MM.1S (cell line): Measurements from ENCODE around the gene UBE2Q1.

Experiments used
- DNase-seq: peaks from one replicate; pipeline ENCODE4 v3.0.0-alpha.2; 2015
- H2AFZ ChIP-seq: fragments of 300-600 bp; sonication (generic); 2 replicates; pipeline ENCODE4 v1.6.0; 2016; ENCODE audit warnings: antibody characterized with exemption, low read length
- H3F3A ChIP-seq: fragments of 300-600 bp; sonication (generic); 2 replicates; pipeline ENCODE4 v1.6.1; 2016; ENCODE audit warnings: mild to moderate bottlenecking, antibody characterized with exemption, low read length, moderate library complexity, mixed read lengths; ENCODE audit not compliant: insufficient read depth
- H3K27ac ChIP-seq: fragments of 300-600 bp; sonication (generic); 2 replicates; pipeline ENCODE4 v1.5.1; 2016; ENCODE audit warnings: mild to moderate bottlenecking, low read length
- H3K27me3 ChIP-seq: fragments of 300-600 bp; sonication (generic); replicated peaks from 2 replicates; pipeline ENCODE4 v1.6.0; 2016; ENCODE audit warnings: low read length; ENCODE audit not compliant: insufficient read depth
- H3K36me3 ChIP-seq: fragments of 300-600 bp; sonication (generic); replicated peaks from 2 replicates; pipeline ENCODE4 v1.6.1; 2016; ENCODE audit warnings: mild to moderate bottlenecking, low read length, mixed read lengths; ENCODE audit not compliant: insufficient read depth
- H3K4me1 ChIP-seq: fragments of 300-600 bp; sonication (generic); 2 replicates; pipeline ENCODE4 v1.6.1; 2016; ENCODE audit warnings: low read length, mixed read lengths
- H3K4me2 ChIP-seq: fragments of 300-600 bp; sonication (generic); 2 replicates; pipeline ENCODE4 v1.6.0; 2016; ENCODE audit warnings: low read depth, low read length
- H3K4me3 ChIP-seq: fragments of 300-600 bp; sonication (generic); 2 replicates; pipeline ENCODE4 v1.5.1; 2016; ENCODE audit warnings: low read length, mixed read lengths
- H3K79me2 ChIP-seq: fragments of 300-600 bp; sonication (generic); 2 replicates; pipeline ENCODE4 v1.6.1; 2016; ENCODE audit warnings: mixed run types, low read length, mixed read lengths
- H3K9ac ChIP-seq: fragments of 300-600 bp; sonication (generic); 2 replicates; pipeline ENCODE4 v1.6.1; 2016; ENCODE audit warnings: low read length, mixed read lengths
- H3K9me2 ChIP-seq: fragments of 300-600 bp; sonication (generic); replicated peaks from 2 replicates; pipeline ENCODE4 v1.6.1; 2016; ENCODE audit warnings: mild to moderate bottlenecking, low read length, mixed read lengths; ENCODE audit not compliant: insufficient read depth
- H3K9me3 ChIP-seq: fragments of 300-600 bp; sonication (generic); replicated peaks from 2 replicates; pipeline ENCODE4 v1.6.1; 2016; ENCODE audit warnings: mild to moderate bottlenecking, low read length, mixed read lengths; ENCODE audit not compliant: insufficient read depth
- H4K20me1 ChIP-seq: fragments of 300-600 bp; sonication (generic); 2 replicates; pipeline ENCODE4 v1.6.1; 2016; ENCODE audit warnings: mild to moderate bottlenecking, low read length, moderate library complexity, mixed read lengths; ENCODE audit not compliant: insufficient read depth
- EZH2 ChIP-seq: fragments of 300-600 bp; sonication (generic); optimal IDR thresholded peaks from 2 replicates; pipeline ENCODE3; 2017; ENCODE audit warnings: low read depth, mild to moderate bottlenecking, antibody characterized with exemption, low read length, mixed read lengths
- EZH2phosphoT487 ChIP-seq: fragments of 300-600 bp; sonication (generic); IDR thresholded peaks from 2 replicates; pipeline ENCODE4 v1.6.1; 2018; ENCODE audit warnings: antibody characterized with exemption, low read length
- TF ChIP-seq, protein P1 (sequence below): fragments of 300-600 bp; sonication (generic); IDR thresholded peaks from 2 replicates; pipeline ENCODE4 v1.5.1; 2016; ENCODE audit warnings: antibody characterized with exemption, low read length, mixed read lengths

The UBE2Q1 gene

DNA sequence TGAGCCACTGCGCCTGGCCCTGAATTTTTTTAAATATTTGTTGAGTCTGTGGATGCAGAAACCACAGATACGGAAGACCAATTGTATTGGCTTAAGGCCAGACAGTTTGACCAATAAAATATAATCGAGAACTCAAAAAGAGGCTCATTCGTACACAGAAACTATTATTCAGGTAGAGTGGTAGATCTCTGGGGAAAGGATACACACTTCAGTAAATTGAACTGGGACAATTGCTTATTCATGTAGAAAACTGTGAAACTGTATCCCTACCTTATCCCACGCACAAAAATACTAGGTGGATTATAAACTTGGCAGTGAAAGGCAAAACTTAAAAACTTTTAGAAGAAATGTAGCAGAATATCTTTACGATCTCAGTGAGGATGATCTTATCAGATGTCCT is 31.3 kb downstream of the UBE2Q1 start:
- Histone ChIP-seq H3K4me1 (no peaks in the 10 kb centered on the region), H3K4me2 (no peak overlapping the region), H3K79me2 (no peaks in the 10 kb centered on the region), H2AFZ (no peak overlapping the region), H3K9me3 (no peaks in the 10 kb centered on the region), H3K4me3 (no peak overlapping the region), H4K20me1 (no peaks in the 10 kb centered on the region), H3K27ac (no peak overlapping the region), H3K27me3 (no peaks in the 10 kb centered on the region), H3K9me2 (no peaks in the 10 kb centered on the region), H3K36me3 (no peaks in the 10 kb centered on the region), H3K9ac (no peak overlapping the region), H3F3A (no peaks in the 10 kb centered on the region)
- TF ChIP-seq EZH2 (no peak), EZH2phosphoT487 (no peak)
- TF ChIP-seq, protein P1, sequence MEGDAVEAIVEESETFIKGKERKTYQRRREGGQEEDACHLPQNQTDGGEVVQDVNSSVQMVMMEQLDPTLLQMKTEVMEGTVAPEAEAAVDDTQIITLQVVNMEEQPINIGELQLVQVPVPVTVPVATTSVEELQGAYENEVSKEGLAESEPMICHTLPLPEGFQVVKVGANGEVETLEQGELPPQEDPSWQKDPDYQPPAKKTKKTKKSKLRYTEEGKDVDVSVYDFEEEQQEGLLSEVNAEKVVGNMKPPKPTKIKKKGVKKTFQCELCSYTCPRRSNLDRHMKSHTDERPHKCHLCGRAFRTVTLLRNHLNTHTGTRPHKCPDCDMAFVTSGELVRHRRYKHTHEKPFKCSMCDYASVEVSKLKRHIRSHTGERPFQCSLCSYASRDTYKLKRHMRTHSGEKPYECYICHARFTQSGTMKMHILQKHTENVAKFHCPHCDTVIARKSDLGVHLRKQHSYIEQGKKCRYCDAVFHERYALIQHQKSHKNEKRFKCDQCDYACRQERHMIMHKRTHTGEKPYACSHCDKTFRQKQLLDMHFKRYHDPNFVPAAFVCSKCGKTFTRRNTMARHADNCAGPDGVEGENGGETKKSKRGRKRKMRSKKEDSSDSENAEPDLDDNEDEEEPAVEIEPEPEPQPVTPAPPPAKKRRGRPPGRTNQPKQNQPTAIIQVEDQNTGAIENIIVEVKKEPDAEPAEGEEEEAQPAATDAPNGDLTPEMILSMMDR: no peak
- no peak for DNase-seq

DNA sequence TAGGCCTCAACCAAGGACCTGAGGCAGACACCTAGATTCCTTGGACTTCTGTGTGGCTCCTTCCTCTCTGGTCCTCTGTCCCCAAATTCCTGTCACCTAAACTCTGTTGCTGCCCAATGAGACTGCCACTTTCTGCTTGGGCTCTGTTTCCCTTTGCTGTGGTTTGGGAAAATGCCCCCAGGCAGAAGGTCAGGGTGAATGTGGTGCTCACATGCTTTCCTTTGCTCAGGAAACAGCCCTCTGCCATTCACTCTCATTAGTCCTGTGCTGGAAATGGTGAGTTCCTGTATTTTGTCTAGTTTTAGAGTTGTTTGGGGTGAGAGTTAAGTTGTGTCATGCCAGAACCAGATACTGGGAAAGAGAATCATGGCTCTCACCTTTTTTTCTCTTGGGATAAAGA is 33.6 kb downstream of the UBE2Q1 start:
- H3K9me3 ChIP-seq: no peaks in the 10 kb centered on the region
- no peaks in the 10 kb centered on the region for H3K79me2 ChIP-seq
- no peaks in the 10 kb centered on the region for H3F3A ChIP-seq
- H3K27me3 ChIP-seq: no peaks in the 10 kb centered on the region
- TF ChIP-seq, protein P1: no peak
- H2AFZ ChIP-seq: no peak overlapping the region
- H4K20me1 ChIP-seq: no peaks in the 10 kb centered on the region
- no peak for DNase-seq
- no peak overlapping the region for H3K27ac ChIP-seq
- H3K9ac ChIP-seq: no peak overlapping the region
- H3K4me3 ChIP-seq: no peak overlapping the region
- peaks cover 9% of the 10 kb centered on the region for H3K4me1 ChIP-seq
- no peaks in the 10 kb centered on the region for H3K9me2 ChIP-seq
- no peaks in the 10 kb centered on the region for H3K36me3 ChIP-seq
- H3K4me2 ChIP-seq: no peak overlapping the region

DNA sequence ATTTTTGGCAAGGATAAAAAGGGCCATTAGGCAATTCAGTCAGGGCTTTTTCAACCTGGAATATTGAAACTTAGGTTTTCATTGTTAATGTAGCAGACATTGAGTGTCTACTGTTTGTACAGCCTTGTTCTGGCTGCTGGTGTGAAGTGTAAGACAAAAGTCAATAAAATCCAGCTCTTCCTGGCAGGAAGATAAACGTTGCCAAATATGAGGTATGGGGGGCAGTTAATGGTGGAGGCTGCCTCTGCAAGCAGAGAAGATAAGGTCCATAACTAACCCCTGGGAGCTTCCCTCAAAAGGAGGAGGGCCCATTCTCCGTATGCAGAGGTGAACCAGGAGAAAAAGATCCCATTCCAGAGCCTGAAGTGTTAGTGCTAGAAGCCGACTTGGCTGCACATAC is 36.8 kb downstream of the UBE2Q1 start:
- Histone ChIP-seq H3K4me3 (no peak overlapping the region), H3K27me3 (no peaks in the 10 kb centered on the region), H3K79me2 (no peaks in the 10 kb centered on the region), H3K27ac (no peak overlapping the region), H4K20me1 (no peaks in the 10 kb centered on the region), H3F3A (peaks cover 6% of the 10 kb centered on the region), H3K9me3 (no peaks in the 10 kb centered on the region), H3K9me2 (no peaks in the 10 kb centered on the region), H3K4me2 (no peak overlapping the region), H3K9ac (no peak overlapping the region), H3K36me3 (no peaks in the 10 kb centered on the region), H2AFZ (no peak overlapping the region), H3K4me1 (peaks cover 23% of the 10 kb centered on the region)
- TF ChIP-seq, protein P1: no peak
- TF ChIP-seq EZH2 (no peak), EZH2phosphoT487 (no peak)
- DNase-seq: no peak

DNA sequence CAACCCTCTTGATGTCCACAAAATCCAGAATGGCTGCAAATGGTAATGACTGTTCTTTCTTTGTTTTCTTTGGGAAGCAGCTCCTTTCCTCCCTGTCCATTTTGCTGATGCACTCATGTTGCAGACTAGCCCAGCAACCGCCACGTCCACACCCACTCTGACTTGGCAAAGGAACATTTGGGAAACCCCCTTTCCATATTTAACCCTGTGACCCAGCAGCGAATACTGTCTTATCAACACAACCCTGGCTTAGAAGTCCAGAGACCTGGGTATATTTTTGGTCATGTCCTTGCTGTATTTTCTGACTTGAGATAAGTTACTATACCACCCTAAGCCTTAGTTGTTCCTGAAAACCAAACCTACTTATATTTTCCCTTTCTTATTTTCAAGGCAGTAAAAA is 38.1 kb downstream of the UBE2Q1 start:
- no peak overlapping the region for H3K4me3 ChIP-seq
- no peaks in the 10 kb centered on the region for H3K27me3 ChIP-seq
- H4K20me1 ChIP-seq: no peaks in the 10 kb centered on the region
- peaks cover 23% of the 10 kb centered on the region for H3K4me1 ChIP-seq
- TF ChIP-seq, protein P1: no peak
- TF ChIP-seq EZH2 (no peak), EZH2phosphoT487 (no peak)
- no peak overlapping the region for H2AFZ ChIP-seq
- H3K9me3 ChIP-seq: no peaks in the 10 kb centered on the region
- no peaks in the 10 kb centered on the region for H3K9me2 ChIP-seq
- H3K27ac ChIP-seq: no peak overlapping the region; the same call in 1 of the 2 replicates
- H3K9ac ChIP-seq: no peak overlapping the region
- no peaks in the 10 kb centered on the region for H3K79me2 ChIP-seq
- no peak overlapping the region for H3K4me2 ChIP-seq
- peaks cover 6% of the 10 kb centered on the region for H3F3A ChIP-seq
- no peaks in the 10 kb centered on the region for H3K36me3 ChIP-seq
- peak; percentile 26 for DNase-seq
